ENCODE results near the gene C11orf98.

DNA sequence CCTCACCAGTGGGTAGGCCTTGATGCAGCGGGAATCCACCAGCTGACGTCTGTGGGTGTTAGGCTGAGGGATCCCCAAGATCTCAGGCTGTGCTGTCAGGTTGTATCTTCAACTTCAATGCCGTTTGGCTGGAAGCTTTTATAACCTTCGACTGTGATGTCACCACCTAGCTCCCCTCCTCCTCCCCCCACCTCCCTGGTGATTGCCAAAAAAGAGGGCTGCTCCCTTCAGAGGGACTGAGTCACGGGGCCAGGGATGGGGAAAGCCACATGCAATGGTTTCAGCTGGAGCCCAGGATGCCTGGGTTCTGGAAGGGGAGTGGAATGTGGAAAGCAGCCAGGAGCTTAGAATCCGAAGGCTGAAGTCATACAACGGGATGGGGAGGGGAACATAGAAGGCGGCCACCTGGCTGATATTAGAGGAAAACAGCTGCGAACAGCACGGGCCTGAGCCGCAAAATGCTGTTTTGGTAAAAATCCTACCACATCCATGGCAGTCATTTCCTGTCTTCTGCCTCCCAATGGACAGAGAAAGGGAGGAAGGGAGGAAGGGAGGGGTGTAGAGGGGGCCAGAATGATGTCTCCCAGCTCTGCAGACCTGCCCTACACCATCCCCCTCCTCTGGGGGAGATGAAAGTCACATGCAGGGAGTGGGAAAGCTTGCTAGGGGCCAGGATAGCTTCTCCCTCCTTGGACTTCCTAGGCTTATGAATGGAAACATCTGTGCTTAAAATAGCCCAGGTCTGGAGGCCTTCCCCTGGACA is 24.6 kb upstream of the C11orf98 start, which contains the start of gene LRRN4CL:
- TF ChIP-seq, protein P1, sequence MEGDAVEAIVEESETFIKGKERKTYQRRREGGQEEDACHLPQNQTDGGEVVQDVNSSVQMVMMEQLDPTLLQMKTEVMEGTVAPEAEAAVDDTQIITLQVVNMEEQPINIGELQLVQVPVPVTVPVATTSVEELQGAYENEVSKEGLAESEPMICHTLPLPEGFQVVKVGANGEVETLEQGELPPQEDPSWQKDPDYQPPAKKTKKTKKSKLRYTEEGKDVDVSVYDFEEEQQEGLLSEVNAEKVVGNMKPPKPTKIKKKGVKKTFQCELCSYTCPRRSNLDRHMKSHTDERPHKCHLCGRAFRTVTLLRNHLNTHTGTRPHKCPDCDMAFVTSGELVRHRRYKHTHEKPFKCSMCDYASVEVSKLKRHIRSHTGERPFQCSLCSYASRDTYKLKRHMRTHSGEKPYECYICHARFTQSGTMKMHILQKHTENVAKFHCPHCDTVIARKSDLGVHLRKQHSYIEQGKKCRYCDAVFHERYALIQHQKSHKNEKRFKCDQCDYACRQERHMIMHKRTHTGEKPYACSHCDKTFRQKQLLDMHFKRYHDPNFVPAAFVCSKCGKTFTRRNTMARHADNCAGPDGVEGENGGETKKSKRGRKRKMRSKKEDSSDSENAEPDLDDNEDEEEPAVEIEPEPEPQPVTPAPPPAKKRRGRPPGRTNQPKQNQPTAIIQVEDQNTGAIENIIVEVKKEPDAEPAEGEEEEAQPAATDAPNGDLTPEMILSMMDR (IDR thresholded peaks at IDR 0.05) = no peak
- TF ChIP-seq POLR2A (IDR thresholded peaks at IDR 0.05) = peak; percentile 33 to 71

Measured in adrenal gland (tissue), 5 donors.